Panc1 (cell line): ENCODE results near the gene GRK2.

ENCODE experiments used
- TF ChIP-seq, protein P1 (sequence below), 2 experiments: IDR thresholded peaks; 2 replicates each; pipeline ENCODE4 v1.6.1; 2011 to 2012; ENCODE audit warnings: low read depth in 2 of 2, control low read depth in 1 of 2, low read length in 1 of 2, mild to moderate bottlenecking in 1 of 2, moderate library complexity in 1 of 2; ENCODE audit not compliant: insufficient read depth in 1 of 2
- TF ChIP-seq, protein P2 (sequence below): fragments of 450-650 bp; IDR thresholded peaks from 2 replicates; pipeline ENCODE4 v1.5.1; 2017; ENCODE audit warnings: mild to moderate bottlenecking

DNA sequence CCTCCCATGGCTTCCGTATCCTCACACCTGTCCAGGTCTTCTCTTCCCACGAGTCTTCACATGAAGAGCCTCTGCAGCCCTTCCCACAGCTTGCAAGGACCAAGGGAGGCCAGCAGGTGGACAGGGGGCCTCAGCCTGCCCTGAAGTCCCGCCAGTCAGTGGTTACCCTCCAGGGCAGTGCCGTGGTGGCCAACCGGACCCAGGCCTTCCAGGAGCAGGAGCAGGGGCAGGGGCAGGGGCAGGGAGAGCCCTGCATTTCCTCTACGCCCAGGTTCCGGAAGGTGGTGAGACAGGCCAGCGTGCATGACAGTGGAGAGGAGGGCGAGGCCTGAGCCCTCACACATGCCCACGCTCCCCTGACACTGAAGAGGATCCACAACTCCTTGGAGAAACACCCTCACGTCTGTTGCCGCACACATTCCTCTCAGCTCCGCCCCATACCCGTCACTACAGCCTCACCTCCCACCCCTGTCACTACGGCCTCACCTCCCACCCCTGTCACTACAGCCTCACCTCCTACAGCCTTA is 45.3 kb downstream of the GRK2 start:
- TF ChIP-seq, protein P1, sequence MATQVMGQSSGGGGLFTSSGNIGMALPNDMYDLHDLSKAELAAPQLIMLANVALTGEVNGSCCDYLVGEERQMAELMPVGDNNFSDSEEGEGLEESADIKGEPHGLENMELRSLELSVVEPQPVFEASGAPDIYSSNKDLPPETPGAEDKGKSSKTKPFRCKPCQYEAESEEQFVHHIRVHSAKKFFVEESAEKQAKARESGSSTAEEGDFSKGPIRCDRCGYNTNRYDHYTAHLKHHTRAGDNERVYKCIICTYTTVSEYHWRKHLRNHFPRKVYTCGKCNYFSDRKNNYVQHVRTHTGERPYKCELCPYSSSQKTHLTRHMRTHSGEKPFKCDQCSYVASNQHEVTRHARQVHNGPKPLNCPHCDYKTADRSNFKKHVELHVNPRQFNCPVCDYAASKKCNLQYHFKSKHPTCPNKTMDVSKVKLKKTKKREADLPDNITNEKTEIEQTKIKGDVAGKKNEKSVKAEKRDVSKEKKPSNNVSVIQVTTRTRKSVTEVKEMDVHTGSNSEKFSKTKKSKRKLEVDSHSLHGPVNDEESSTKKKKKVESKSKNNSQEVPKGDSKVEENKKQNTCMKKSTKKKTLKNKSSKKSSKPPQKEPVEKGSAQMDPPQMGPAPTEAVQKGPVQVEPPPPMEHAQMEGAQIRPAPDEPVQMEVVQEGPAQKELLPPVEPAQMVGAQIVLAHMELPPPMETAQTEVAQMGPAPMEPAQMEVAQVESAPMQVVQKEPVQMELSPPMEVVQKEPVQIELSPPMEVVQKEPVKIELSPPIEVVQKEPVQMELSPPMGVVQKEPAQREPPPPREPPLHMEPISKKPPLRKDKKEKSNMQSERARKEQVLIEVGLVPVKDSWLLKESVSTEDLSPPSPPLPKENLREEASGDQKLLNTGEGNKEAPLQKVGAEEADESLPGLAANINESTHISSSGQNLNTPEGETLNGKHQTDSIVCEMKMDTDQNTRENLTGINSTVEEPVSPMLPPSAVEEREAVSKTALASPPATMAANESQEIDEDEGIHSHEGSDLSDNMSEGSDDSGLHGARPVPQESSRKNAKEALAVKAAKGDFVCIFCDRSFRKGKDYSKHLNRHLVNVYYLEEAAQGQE (IDR thresholded peaks at IDR 0.05; ENCODE audit: insufficient read depth in 1 of 2, low read depth in 2 of 2, low read length in 1 of 2), result no peak
- TF ChIP-seq, protein P2, sequence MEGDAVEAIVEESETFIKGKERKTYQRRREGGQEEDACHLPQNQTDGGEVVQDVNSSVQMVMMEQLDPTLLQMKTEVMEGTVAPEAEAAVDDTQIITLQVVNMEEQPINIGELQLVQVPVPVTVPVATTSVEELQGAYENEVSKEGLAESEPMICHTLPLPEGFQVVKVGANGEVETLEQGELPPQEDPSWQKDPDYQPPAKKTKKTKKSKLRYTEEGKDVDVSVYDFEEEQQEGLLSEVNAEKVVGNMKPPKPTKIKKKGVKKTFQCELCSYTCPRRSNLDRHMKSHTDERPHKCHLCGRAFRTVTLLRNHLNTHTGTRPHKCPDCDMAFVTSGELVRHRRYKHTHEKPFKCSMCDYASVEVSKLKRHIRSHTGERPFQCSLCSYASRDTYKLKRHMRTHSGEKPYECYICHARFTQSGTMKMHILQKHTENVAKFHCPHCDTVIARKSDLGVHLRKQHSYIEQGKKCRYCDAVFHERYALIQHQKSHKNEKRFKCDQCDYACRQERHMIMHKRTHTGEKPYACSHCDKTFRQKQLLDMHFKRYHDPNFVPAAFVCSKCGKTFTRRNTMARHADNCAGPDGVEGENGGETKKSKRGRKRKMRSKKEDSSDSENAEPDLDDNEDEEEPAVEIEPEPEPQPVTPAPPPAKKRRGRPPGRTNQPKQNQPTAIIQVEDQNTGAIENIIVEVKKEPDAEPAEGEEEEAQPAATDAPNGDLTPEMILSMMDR, result no peak
